Measurements from ENCODE around the gene COX6B1.

COX6B1 gene

DNA sequence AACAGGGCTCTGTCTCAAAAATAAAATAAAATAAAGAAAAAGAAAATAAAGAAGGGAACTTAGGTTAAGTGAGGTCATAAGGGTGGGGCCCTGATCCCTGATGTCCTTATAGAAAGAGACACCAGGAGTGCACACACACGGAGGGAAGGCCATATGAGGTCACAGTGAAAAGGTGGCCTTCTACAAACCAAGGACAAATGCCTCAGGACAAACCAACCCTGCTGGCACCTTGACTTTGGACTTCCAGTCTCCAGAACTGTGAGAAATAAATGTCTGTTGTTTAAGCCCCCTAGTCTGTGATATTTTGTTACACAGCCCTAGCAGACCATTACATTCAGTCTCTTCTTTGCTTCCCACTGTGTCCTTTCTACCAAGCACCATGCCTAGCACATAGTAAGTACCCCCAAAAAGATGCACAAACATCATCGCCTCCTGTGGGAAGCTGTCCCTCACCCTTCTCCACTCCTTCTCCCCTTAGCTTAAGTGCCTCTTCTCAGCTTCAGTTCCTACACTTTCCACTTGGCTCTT lies 47.8 kb downstream of the COX6B1 start:
- Histone ChIP-seq H4K20me1 (ENCODE audit: insufficient read depth, low read length, poor library complexity, severe bottlenecking) (no peaks in the 10 kb centered on the region), H2AFZ (ENCODE audit: low read length) (no peak overlapping the region; the same call in 1 of the 2 replicates), H3K79me2 (ENCODE audit: insufficient read depth, low read length) (no peaks in the 10 kb centered on the region), H3K9ac (ENCODE audit: low read depth, low read length, poor library complexity, severe bottlenecking) (no peak overlapping the region), H3F3A (ENCODE audit: low read depth) (no peaks in the 10 kb centered on the region), H3K36me3 (ENCODE audit: insufficient read depth, low read length) (no peaks in the 10 kb centered on the region), H3K9me3 (ENCODE audit: insufficient read depth, low read depth, low read length) (no peaks in the 10 kb centered on the region), H3K27me3 (ENCODE audit: insufficient read depth, low read length, poor library complexity, severe bottlenecking) (no peaks in the 10 kb centered on the region), H3K4me2 (ENCODE audit: low read depth, low read length, poor library complexity, severe bottlenecking) (no peak overlapping the region), H3K4me3 (ENCODE audit: low read length, poor library complexity, severe bottlenecking) (no peak overlapping the region), H3K4me1 (ENCODE audit: insufficient read depth, low read length, poor library complexity, severe bottlenecking) (no peaks in the 10 kb centered on the region), H3K9me2 (replicated peaks; ENCODE audit: low read depth, low read length) (no peaks in the 10 kb centered on the region)
- TF ChIP-seq EZH2phosphoT487 (IDR thresholded peaks at IDR 0.05; ENCODE audit: borderline replicate concordance): no peak
- TF ChIP-seq CTCF (conservative IDR thresholded peaks at IDR 0.05; ENCODE audit: low read length): no peak

- no peak overlapping the region for H3K4me2 ChIP-seq (ENCODE audit: low read depth, low read length, poor library complexity, severe bottlenecking)
- H3F3A ChIP-seq (ENCODE audit: low read depth): no peaks in the 10 kb centered on the region
- TF ChIP-seq EZH2phosphoT487 (IDR thresholded peaks at IDR 0.05; ENCODE audit: borderline replicate concordance): no peak
- no peak for TF ChIP-seq CTCF (conservative IDR thresholded peaks at IDR 0.05; ENCODE audit: low read length)
- no peaks in the 10 kb centered on the region for H3K4me1 ChIP-seq (ENCODE audit: insufficient read depth, low read length, poor library complexity, severe bottlenecking)
- H3K4me3 ChIP-seq (ENCODE audit: low read length, poor library complexity, severe bottlenecking): no peak overlapping the region
- no peaks in the 10 kb centered on the region for H3K9me3 ChIP-seq (ENCODE audit: insufficient read depth, low read depth, low read length)
- no peaks in the 10 kb centered on the region for H4K20me1 ChIP-seq (ENCODE audit: insufficient read depth, low read length, poor library complexity, severe bottlenecking)
- no peak overlapping the region for H3K9ac ChIP-seq (ENCODE audit: low read depth, low read length, poor library complexity, severe bottlenecking)
- no peaks in the 10 kb centered on the region for H3K9me2 ChIP-seq (replicated peaks; ENCODE audit: low read depth, low read length)
- H3K27me3 ChIP-seq (ENCODE audit: insufficient read depth, low read length, poor library complexity, severe bottlenecking): no peaks in the 10 kb centered on the region
- H2AFZ ChIP-seq (ENCODE audit: low read length): no peak overlapping the region
- H3K36me3 ChIP-seq (ENCODE audit: insufficient read depth, low read length): no peaks in the 10 kb centered on the region
- no peaks in the 10 kb centered on the region for H3K79me2 ChIP-seq (ENCODE audit: insufficient read depth, low read length)
Measured at GRCh38 chr19:35696835-35697234, 48.7 kb downstream of the COX6B1 start.

GRCh38 chr19:35702223-35703012 lies 54.3 kb downstream of the COX6B1 start:
- peak overlapping the region; percentile 51 for H3K9ac ChIP-seq (ENCODE audit: low read depth, low read length, poor library complexity, severe bottlenecking)
- TF ChIP-seq CTCF (conservative IDR thresholded peaks at IDR 0.05; ENCODE audit: low read length) (no peak), EZH2phosphoT487 (IDR thresholded peaks at IDR 0.05; ENCODE audit: borderline replicate concordance) (no peak)
- H3K9me3 ChIP-seq (ENCODE audit: insufficient read depth, low read depth, low read length): no peaks in the 10 kb centered on the region
- peak overlapping the region; percentile 77 for H3K4me3 ChIP-seq (ENCODE audit: low read length, poor library complexity, severe bottlenecking)
- no peaks in the 10 kb centered on the region for H3F3A ChIP-seq (ENCODE audit: low read depth)
- no peaks in the 10 kb centered on the region for H3K36me3 ChIP-seq (ENCODE audit: insufficient read depth, low read length)
- H3K79me2 ChIP-seq (ENCODE audit: insufficient read depth, low read length): no peaks in the 10 kb centered on the region
- H2AFZ ChIP-seq (ENCODE audit: low read length): peak overlapping the region; percentile 94
- no peaks in the 10 kb centered on the region for H3K9me2 ChIP-seq (replicated peaks; ENCODE audit: low read depth, low read length)
- peak overlapping the region; percentile 80 for H3K4me2 ChIP-seq (ENCODE audit: low read depth, low read length, poor library complexity, severe bottlenecking)
- no peaks in the 10 kb centered on the region for H4K20me1 ChIP-seq (ENCODE audit: insufficient read depth, low read length, poor library complexity, severe bottlenecking)
- peaks cover 6% of the 10 kb centered on the region for H3K4me1 ChIP-seq (ENCODE audit: insufficient read depth, low read length, poor library complexity, severe bottlenecking)
- H3K27me3 ChIP-seq (ENCODE audit: insufficient read depth, low read length, poor library complexity, severe bottlenecking): no peaks in the 10 kb centered on the region
